ENCODE measurements around the gene SRSF6. TPM values are rescaled to one million over a fixed set of nuclear protein-coding genes. Genes with fewer than 3 reads are reported as not detected.

Gene SRSF6
- total and polyA plus RNA-seq, 10 of the 15 experiments (the other 5 are each of a cell fraction or from before 2014, with no cell fraction given) = 57.2 to 191 (median 108) TPM

DNA sequence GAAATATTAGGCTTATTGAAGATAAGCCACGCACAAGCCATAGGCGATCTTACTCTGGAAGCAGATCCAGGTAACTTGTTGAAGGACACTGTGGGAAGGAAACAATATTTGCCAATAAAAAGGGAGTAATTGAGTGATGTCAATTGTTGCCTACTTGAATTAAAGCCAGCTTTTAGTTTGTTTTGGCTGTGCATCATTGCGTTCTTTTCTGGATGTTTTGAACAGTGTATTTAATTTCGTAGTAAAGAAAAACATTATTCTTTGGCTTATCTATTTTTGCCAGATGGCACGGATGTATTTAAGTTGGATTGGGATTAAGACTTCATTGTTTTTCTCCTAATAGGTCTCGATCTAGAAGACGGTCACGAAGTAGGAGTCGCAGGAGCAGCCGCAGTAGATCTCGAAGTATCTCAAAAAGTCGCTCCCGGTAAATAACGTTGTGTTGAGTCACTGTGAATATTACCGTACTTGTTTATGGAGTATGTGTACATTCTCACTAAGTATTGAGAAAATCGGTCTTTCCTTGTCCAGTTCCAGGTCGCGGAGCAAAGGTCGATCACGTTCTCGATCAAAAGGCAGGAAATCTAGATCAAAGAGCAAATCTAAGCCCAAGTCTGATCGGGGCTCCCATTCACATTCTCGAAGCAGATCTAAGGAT lies 2.6 kb downstream of the SRSF6 start:
- ATAC-seq = no peak
- in situ Hi-C loops (cut with MboI) (no loop called here), intact Hi-C loops (cut with micrococcal nuclease; ENCODE audit: unreplicated experiment) (no loop called here)
- ChIA-PET CTCF (interaction anchor here (0.6 kb wide), 1 partner anchor 1014 kb away, joined by 5 read pairs; no protein-coding TSS in a partner anchor), POLR2A (interaction anchor here (0.6 kb wide), 1 partner anchor 124 kb away, joined by 11 read pairs; no protein-coding TSS in a partner anchor), RAD21 (ENCODE audit: unreplicated experiment) (no interaction called here), SMC1A (ENCODE audit: uncharacterized antibody, unreplicated experiment) (no interaction called here)
- 99% methylated on average over 23 of the region's 23 CpGs for WGBS (ENCODE audit: insufficient coverage, insufficient replicate concordance, low lambda C conversion rate, missing lambda C conversion rate)
- Histone ChIP-seq H3K4me2 (ENCODE audit: control insufficient read depth, insufficient read depth) (no peak overlapping the region), H3K9ac (ENCODE audit: control insufficient read depth, insufficient read depth, low read length) (no peak overlapping the region), H3K9me3 (replicated peaks; ENCODE audit: control insufficient read depth, insufficient read depth, low read length) (no peaks in the 10 kb centered on the region; the same call in 2 of the 3 replicates), H2AFZ (ENCODE audit: control insufficient read depth, low read depth, low read length) (no peak overlapping the region), H4K20me1 (ENCODE audit: control insufficient read depth, insufficient read depth) (peaks cover 5% of the 10 kb centered on the region), H3K27ac (ENCODE audit: control insufficient read depth, insufficient read depth) (no peak overlapping the region), H3K27me3 (replicated peaks in 1 of 2; ENCODE audit: control insufficient read depth in 2 of 2, insufficient read depth in 2 of 2, low read length in 1 of 2) (no peaks in the 10 kb centered on the region), H3K4me1 (ENCODE audit: control insufficient read depth, insufficient read depth, low read length) (peaks cover 3% of the 10 kb centered on the region; the same call in 1 of the 2 replicates), H3K36me3 (ENCODE audit: control insufficient read depth in 2 of 2, insufficient read depth in 2 of 2, low read length in 1 of 2) (peaks cover 0 to 31% of the 10 kb centered on the region in 2 experiments; a peak in 2 of 4 replicates), H3K79me2 (ENCODE audit: control insufficient read depth, insufficient read depth, low read length) (peaks cover 29% of the 10 kb centered on the region), H3K4me3 (no peak overlapping the region)
- FAIRE-seq = no peak
- DNase-seq (ENCODE audit: low read depth, low spot score) = no peak
- TF ChIP-seq CHD1 (IDR thresholded peaks at IDR 0.05; ENCODE audit: low read depth, low read length) = no peak
- TF ChIP-seq, protein P1, sequence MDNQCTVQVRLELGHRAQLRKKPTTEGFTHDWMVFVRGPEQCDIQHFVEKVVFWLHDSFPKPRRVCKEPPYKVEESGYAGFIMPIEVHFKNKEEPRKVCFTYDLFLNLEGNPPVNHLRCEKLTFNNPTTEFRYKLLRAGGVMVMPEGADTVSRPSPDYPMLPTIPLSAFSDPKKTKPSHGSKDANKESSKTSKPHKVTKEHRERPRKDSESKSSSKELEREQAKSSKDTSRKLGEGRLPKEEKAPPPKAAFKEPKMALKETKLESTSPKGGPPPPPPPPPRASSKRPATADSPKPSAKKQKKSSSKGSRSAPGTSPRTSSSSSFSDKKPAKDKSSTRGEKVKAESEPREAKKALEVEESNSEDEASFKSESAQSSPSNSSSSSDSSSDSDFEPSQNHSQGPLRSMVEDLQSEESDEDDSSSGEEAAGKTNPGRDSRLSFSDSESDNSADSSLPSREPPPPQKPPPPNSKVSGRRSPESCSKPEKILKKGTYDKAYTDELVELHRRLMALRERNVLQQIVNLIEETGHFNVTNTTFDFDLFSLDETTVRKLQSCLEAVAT (IDR thresholded peaks at IDR 0.05) = peak; percentile 76
- TF ChIP-seq TARDBP (IDR thresholded peaks at IDR 0.05; ENCODE audit: borderline replicate concordance) = no peak
- TF ChIP-seq POLR2AphosphoS5 (IDR thresholded peaks at IDR 0.05; ENCODE audit: low read length) = peak; percentile 49; the same call in 1 of the 2 replicates
- BruUV-seq (replicated peaks) = no TSS peak

DNA sequence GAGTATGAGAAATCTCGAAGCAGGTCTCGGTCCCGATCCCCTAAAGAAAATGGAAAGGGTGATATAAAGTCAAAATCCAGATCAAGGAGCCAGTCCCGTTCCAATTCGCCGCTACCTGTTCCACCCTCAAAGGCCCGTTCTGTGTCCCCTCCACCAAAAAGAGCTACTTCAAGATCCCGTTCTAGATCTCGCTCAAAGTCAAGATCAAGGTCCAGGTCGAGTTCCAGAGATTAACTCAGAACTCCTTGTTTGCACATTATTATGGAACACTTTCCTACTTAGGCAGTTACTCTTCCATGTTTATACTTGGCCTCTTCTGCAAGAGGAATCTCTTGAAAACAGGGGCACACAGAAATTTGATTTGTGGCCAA lies 3.1 kb downstream of the SRSF6 start:
- no peak overlapping the region for H3K4me2 ChIP-seq (ENCODE audit: control insufficient read depth, insufficient read depth)
- SMC1A ChIA-PET (ENCODE audit: uncharacterized antibody, unreplicated experiment) = no interaction called here
- CTCF ChIA-PET = interaction anchor here (0.6 kb wide), 3 partner anchors 620 to 1013 kb away, joined by 3 to 5 read pairs (median 4); no protein-coding TSS in a partner anchor

More for the DNA sequence above, 3.1 kb downstream of the SRSF6 start:
- no peaks in the 10 kb centered on the region for H3K27me3 ChIP-seq (replicated peaks in 1 of 2; ENCODE audit: control insufficient read depth in 2 of 2, insufficient read depth in 2 of 2, low read length in 1 of 2)
- H3K79me2 ChIP-seq (ENCODE audit: control insufficient read depth, insufficient read depth, low read length) = peaks cover 29% of the 10 kb centered on the region
- FAIRE-seq (no peak), DNase-seq (ENCODE audit: low read depth, low spot score) (no peak), ATAC-seq (no peak)
- no peak overlapping the region for H3K9ac ChIP-seq (ENCODE audit: control insufficient read depth, insufficient read depth, low read length)
- RAD21 ChIA-PET (ENCODE audit: unreplicated experiment) = interaction anchor here (0.6 kb wide), 2 partner anchors 80 to 728 kb away, joined by 3 read pairs; no protein-coding TSS in a partner anchor
- H3K9me3 ChIP-seq (replicated peaks; ENCODE audit: control insufficient read depth, insufficient read depth, low read length) = no peaks in the 10 kb centered on the region; the same call in 2 of the 3 replicates
- no TSS peak for BruUV-seq (replicated peaks)
- peaks cover 3% of the 10 kb centered on the region; the same call in 1 of the 2 replicates for H3K4me1 ChIP-seq (ENCODE audit: control insufficient read depth, insufficient read depth, low read length)
- no peak overlapping the region for H3K27ac ChIP-seq (ENCODE audit: control insufficient read depth, insufficient read depth)
- no peak for TF ChIP-seq NBN (IDR thresholded peaks at IDR 0.05)
- no peak for TF ChIP-seq ZNF622 (IDR thresholded peaks at IDR 0.05)
- no peak for TF ChIP-seq ZNF384 (IDR thresholded peaks at IDR 0.05; ENCODE audit: borderline replicate concordance, low read depth, low read length)
- TF ChIP-seq, protein P1 (IDR thresholded peaks at IDR 0.05) = 0 out of 2 replicates have a peak, but pooled peaks have one; percentile 2
- TF ChIP-seq POLR2AphosphoS5 (IDR thresholded peaks at IDR 0.05; ENCODE audit: low read length) = peak; percentile 61
- peaks cover 0 to 34% of the 10 kb centered on the region in 2 experiments; a peak in 3 of 4 replicates for H3K36me3 ChIP-seq (ENCODE audit: control insufficient read depth in 2 of 2, insufficient read depth in 2 of 2, low read length in 1 of 2)
- POLR2A ChIA-PET = interaction anchor here (0.6 kb wide), 1 partner anchor 123 kb away, joined by 11 read pairs; no protein-coding TSS in a partner anchor
- intact Hi-C loops (cut with micrococcal nuclease; ENCODE audit: unreplicated experiment) = no loop called here
- H4K20me1 ChIP-seq (ENCODE audit: control insufficient read depth, insufficient read depth) = peaks cover 5% of the 10 kb centered on the region
- 88% methylated on average over 10 of the region's 10 CpGs for WGBS (ENCODE audit: insufficient coverage, insufficient replicate concordance, low lambda C conversion rate, missing lambda C conversion rate)
- H3K4me3 ChIP-seq = no peak overlapping the region
- in situ Hi-C loops (cut with MboI) = no loop called here
- H2AFZ ChIP-seq (ENCODE audit: control insufficient read depth, low read depth, low read length) = no peak overlapping the region
